GF-D8 (cell line): Measurements from ENCODE around the gene MARK3.
"Not testable (repeated sequence)": the region's sequence is repeated elsewhere in the genome, so short reads cannot be mapped to it uniquely, and the experiment has no call there.

Experiments used
- DNase-seq: peaks from one replicate; lab custom pipeline; 2025; lab: John Stamatoyannopoulos, UW

MARK3 gene

GRCh38 chr14:103492156-103492925 lies 107.1 kb downstream of the MARK3 start:
- DNase-seq: no peak

GRCh38 chr14:103495854-103496253 lies 110.6 kb downstream of the MARK3 start:
- no peak for DNase-seq

GRCh38 chr14:103496776-103497175 lies 111.6 kb downstream of the MARK3 start:
- no peak for DNase-seq

DNA sequence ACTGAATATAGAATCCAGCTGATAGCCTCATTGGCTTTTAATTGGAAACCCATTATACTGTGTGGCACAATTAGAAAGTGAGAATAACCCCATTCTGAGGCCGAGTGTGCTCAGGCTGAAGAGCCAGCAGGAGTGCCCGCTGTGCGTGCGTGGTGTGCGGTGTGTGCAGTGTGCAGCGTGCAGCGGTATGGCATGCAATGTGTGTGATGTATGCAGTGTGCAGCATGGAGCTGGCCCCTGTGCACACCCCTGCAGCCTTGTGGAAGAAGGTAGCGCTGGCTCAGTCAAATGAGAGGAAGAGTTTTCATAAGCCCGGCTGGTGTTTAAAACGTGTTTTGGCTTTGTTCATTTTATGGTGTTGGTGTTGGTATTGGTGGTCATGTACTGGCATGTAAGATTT lies 114.5 kb downstream of the MARK3 start:
- no peak for DNase-seq

GRCh38 chr14:103500148-103500990 lies 115.2 kb downstream of the MARK3 start:
- no peak for DNase-seq

DNA sequence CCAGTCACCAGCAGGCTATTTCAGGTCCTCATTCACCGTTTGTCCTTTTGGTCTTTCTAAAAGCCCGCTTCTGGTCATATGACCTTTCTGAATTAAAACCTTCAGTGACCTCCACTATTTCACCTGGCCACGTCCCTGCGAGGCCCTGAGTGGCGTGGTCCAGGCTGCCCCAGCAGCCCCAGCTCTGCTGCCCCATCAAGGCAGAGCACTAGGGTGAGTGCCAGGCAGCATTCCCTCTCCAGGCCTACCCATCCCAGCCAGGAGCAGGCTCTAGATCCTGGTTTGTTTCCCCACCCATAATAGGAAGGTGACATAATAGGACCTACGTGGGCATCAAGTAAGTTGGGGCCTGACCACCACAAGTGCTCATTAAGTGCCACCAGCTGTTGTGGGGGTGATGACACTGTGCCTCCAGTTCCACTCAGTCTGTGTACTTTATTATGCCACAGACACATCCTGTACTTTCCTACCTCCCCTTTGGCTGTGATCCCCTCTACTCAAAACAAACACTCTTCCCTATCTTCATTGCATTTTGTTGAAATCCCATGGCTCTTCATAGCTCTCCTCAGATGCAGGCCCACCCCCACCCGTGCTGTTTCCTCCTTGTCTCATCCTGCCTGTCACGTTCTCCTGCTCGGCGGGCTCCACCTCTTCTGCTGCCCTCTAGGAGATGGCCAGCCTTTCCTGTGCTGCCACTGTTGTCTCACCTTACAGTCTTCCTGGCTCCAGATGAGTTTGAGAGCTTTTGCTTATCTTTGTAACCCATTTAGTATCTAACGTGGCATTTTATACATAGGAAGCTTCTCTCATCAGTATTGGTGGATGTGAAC lies 116.0 kb downstream of the MARK3 start:
- DNase-seq: no peak

DNA sequence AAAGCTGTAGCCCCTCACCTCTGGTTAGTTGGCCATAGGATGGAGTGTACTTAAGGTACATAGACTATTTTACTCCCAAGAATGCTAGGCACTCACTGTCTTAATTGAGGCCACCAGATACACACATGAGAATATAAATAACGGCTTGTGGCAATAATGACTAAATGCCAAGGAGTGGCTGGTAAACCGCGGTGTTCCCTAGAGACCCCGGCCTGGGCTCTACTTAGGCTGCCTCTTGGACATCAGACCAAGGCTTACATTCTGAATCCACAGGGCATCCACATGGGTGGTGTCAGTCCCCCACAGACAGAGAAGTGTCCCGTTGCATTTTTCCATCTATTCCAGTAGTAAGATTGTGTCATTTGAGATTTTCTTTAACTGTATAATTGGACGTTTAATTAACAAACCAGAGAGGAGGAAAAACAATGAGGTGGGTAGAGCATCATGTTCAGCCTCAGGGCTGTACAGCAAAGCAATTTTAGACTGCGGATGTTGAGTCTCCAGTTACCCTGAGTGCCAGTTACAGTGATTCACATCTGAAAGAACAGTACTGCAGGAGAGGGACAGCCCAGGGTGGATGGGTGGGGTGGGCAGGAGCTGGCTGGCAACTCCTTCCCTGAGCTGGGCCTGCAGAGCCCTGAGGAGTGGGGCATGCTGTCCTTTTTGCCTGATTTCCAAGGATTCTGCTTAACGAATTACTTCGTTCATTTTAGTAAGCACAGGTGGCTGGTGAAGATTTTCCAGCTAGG lies 116.9 kb downstream of the MARK3 start:
- DNase-seq: no peak

GRCh38 chr14:103502877-103503276 lies 117.7 kb downstream of the MARK3 start:
- DNase-seq: no peak

DNA sequence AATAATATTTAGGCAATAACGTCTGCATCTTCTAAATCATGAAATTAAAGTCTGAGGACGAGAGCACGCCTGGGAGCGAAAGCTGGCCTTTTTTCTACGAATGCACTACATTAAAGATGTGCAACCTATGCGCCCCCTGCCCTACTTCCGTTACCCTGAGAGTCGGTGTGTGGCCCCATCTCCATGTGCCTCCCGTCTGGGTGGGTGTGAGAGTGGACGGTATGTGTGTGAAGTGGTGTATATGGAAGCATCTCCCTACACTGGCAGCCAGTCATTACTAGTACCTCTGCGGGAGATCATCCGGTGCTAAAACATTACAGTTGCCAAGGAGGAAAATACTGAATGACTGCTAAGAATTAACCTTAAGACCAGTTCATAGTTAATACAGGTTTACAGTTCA lies 118.1 kb downstream of the MARK3 start:
- no peak for DNase-seq

GRCh38 chr14:103504991-103505565 lies 119.9 kb downstream of the MARK3 start:
- no peak for DNase-seq

- no peak for DNase-seq
Observed at GRCh38 chr14:103507751-103508150, 122.5 kb downstream of the MARK3 start.

GRCh38 chr14:103508521-103509329 lies 123.5 kb downstream of the MARK3 start:
- no peak for DNase-seq

DNA sequence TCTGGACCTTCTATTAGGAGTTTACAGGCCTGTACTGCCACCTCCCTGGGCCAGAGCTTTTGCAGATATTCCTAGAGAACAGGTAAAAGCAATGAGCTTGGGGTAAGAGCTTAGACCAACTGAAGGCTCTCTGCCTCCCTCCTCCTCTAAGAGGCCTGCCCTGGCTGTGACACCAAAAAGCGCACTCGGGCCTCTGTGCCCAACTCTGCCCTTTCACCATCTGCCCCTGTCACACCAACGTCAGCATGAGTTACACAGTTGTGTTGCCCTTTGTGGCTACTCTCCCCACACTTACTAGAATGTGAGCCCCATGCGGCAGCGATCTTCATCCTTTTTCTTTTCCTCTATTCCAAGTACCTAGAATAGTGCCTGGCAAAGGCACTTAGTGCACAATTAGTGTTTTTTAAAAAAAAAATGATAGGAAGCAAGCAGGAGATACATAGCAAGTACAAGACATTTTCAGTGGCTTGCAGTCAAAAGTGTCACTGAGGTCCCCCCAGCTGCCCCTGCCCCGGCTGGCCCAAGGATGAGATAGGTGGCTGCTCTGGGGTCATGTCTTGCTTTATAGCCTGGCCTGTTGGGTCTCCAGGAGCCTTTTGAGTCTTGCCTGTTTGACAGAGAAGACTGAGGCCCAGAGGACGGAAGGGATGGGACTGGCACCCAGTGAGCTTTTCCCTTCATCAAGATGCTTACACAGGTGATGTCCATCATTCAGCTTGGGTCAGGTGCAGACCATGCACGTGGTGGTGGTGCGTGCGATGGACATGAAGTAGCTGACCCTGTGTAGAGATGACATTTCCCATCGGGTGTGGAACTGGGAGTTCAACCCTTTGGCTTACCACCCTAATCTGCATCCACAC lies 124.9 kb downstream of the MARK3 start:
- DNase-seq: no peak

DNA sequence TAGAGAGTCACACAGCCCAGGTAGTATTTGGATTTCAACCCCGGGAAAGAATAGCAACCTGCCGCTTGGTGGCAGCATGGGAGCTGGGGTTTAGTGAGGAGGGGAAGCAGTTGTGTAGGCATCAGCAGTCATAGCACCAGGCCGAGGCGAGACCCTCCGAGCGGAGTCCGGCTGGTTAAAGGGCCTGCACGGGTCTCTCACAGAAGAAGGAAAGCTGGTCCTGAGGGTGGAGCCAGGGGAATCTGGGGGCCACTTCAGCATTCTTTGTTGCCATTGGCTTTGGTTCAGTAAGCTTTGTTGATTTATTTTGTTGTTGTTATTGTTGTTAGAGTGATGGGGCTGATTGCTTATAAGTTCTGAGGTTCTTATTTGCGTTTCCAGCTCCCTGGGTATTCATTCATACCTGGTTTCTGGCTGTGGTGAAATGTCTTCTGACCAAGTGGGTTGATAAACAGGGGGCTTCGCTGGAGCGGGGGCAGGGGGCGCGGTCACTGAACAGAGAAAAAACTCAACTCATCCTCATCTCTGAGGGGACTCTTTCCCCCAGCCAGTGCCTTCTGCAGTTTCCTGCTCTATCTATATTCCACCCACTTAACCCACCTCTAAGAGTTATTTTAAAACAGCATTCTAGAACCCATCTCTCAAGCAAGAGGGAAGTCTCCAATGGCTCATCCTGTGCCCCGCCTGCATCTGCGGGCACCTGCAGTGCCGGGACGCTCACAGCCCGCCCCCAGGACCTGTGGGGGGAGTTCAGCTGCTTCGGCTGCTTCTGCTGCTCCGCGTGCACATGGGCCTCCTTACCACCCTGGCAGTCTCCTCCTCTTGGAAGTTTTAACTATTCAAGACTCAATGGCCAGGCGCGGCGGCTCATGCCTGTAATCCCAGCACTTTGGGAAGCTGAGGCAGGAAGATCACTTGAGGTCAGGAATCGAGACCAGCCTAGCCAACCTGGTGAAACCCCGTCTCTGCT lies 125.8 kb downstream of the MARK3 start:
- no peak for DNase-seq

- not testable (repeated sequence) for DNase-seq
Observed at GRCh38 chr14:103512180-103512579, 127.0 kb downstream of the MARK3 start.

GRCh38 chr14:103512701-103513611 lies 127.7 kb downstream of the MARK3 start:
- DNase-seq: no peak
